HepG2 (cell line): ENCODE measurements around the gene COG8. TPM values are rescaled to one million over a fixed set of nuclear protein-coding genes. Genes with fewer than 3 reads are reported as not detected.

Source experiments
- ATAC-seq: fragments of 200-7000 bp; cut with Tn5 transposase; 3 replicates; pipeline ENCODE4 v1.9.1; 2020; ENCODE audit warnings: mild to moderate bottlenecking, moderate library complexity
- BruUV-seq: library from RNA; stranded (reverse); fragments of 400-500 nt; replicated peaks from 2 replicates; lab custom pipeline; 2021; lab: Mats Ljungman, UMichigan
- CTCF ChIA-PET: fragments of 300-600 bp; formaldehyde crosslinking; extraction: SDS; loops from one replicate; lab custom pipeline; 2021; ENCODE audit warnings: low total read pairs, inconsistent platforms, low intra/inter-chr PET ratio; lab: Yijun Ruan, JAX
- POLR2A ChIA-PET: fragments of 350-600 bp; sonication (Branson Sonifier 250); formaldehyde crosslinking; loops from one replicate; lab custom pipeline; 2020; ENCODE audit warnings: antibody characterized with exemption, inconsistent platforms; lab: Yijun Ruan, JAX
- DNase-seq: peaks from one replicate; pipeline ENCODE4 v3.0.0-alpha.2; 2015; ENCODE audit warnings: low spot score
- FAIRE-seq: peaks from 3 replicates; lab custom pipeline; 2011; peaks lifted over from hg19 to GRCh38; lab: Jason Lieb, UNC
- H2AFZ ChIP-seq: one replicate; pipeline ENCODE4 v1.6.1; 2011; ENCODE audit warnings: low read length, inconsistent platforms
- H3K27ac ChIP-seq: fragments of 300-600 bp; 3 replicates; pipeline ENCODE4 v1.8.0; 2011; ENCODE audit warnings: mixed run types, mild to moderate bottlenecking, mixed read lengths, low read length, inconsistent platforms; ENCODE audit not compliant: insufficient read depth; ENCODE audit errors: extremely low read length
- H3K27me3 ChIP-seq, 2 experiments: fragments of 200-600 bp in 1 of 2; 2 replicates in 1 of 2; 3 replicates in 1 of 2; pipeline versions ENCODE4 v1.6.0 to v1.8.0; 2011; ENCODE audit warnings: low read length in 2 of 2, mild to moderate bottlenecking in 2 of 2, moderate library complexity in 2 of 2, inconsistent platforms in 1 of 2; ENCODE audit not compliant: insufficient read depth in 2 of 2, control insufficient read depth in 1 of 2
- H3K36me3 ChIP-seq, 2 experiments: fragments of 200-600 bp in 1 of 2; replicated peaks in 1 of 2; 2 replicates in 1 of 2; 3 replicates in 1 of 2; pipeline versions ENCODE4 v1.5.1 to v1.8.0; 2011; ENCODE audit warnings: low read length in 2 of 2, inconsistent platforms in 1 of 2; ENCODE audit not compliant: insufficient read depth in 2 of 2, control insufficient read depth in 1 of 2
- H3K4me1 ChIP-seq: 2 replicates; pipeline ENCODE4 v1.5.1; 2012; ENCODE audit warnings: low read length, inconsistent platforms; ENCODE audit not compliant: insufficient read depth
- H3K4me2 ChIP-seq: 2 replicates; pipeline ENCODE4 v1.6.0; 2011; ENCODE audit warnings: low read depth, low read length, inconsistent platforms
- H3K4me3 ChIP-seq, 3 experiments: fragments of 200-600 bp in 1 of 3; sonication (generic), shearing (Covaris generic) in 1 of 3; replicated peaks in 1 of 3; 2 replicates each; pipeline ENCODE4 v1.5.1; 2011 to 2016; ENCODE audit warnings: low read length in 3 of 3, inconsistent platforms in 2 of 3, low read depth in 2 of 3, mild to moderate bottlenecking in 2 of 3, control low read depth in 1 of 3, mixed read lengths in 1 of 3; ENCODE audit not compliant: insufficient read depth in 1 of 3
- H3K79me2 ChIP-seq: one replicate; pipeline ENCODE4 v1.6.1; 2011; ENCODE audit warnings: low read length, inconsistent platforms; ENCODE audit not compliant: insufficient read depth
- H3K9ac ChIP-seq: 2 replicates; pipeline ENCODE4 v1.6.0; 2011; ENCODE audit warnings: mild to moderate bottlenecking, low read depth, low read length, inconsistent platforms; ENCODE audit not compliant: insufficient read depth
- H3K9me3 ChIP-seq: 2 replicates; pipeline ENCODE4 v1.5.1; 2012; ENCODE audit warnings: mild to moderate bottlenecking, low read length
- H4K20me1 ChIP-seq: 2 replicates; pipeline ENCODE4 v1.6.0; 2011; ENCODE audit warnings: inconsistent platforms, mild to moderate bottlenecking, low read length, moderate library complexity; ENCODE audit not compliant: insufficient read depth
- CENPT ChIP-seq: sonication (generic); formaldehyde crosslinking; IDR thresholded peaks from 2 replicates; pipeline ENCODE4 v1.8.0; 2022; ENCODE audit warnings: low read depth, mild to moderate bottlenecking, moderate library complexity, missing genetic modification reagents
- HIC2 ChIP-seq: sonication (generic); formaldehyde crosslinking; IDR thresholded peaks from 2 replicates; pipeline ENCODE4 v1.9.0; 2022; ENCODE audit warnings: low read depth, missing genetic modification reagents
- HMGXB4 ChIP-seq, 2 experiments: sonication (generic) in 1 of 2; formaldehyde crosslinking in 1 of 2; IDR thresholded peaks; 2 replicates each; pipeline versions ENCODE4 v1.4.0 to v1.6.1; 2018 to 2020; ENCODE audit warnings: missing genetic modification reagents in 2 of 2, borderline replicate concordance in 1 of 2, low read depth in 1 of 2, mild to moderate bottlenecking in 1 of 2, missing biosample characterization in 1 of 2
- MTF2 ChIP-seq: sonication (generic); formaldehyde crosslinking; IDR thresholded peaks from 2 replicates; pipeline ENCODE4 v1.5.0; 2020; ENCODE audit warnings: missing genetic modification reagents, borderline replicate concordance
- NFKB2 ChIP-seq: sonication (generic); formaldehyde crosslinking; IDR thresholded peaks from 2 replicates; pipeline ENCODE4 v1.4.0; 2020; ENCODE audit warnings: missing genetic modification reagents, borderline replicate concordance
- POGK ChIP-seq: sonication (generic); formaldehyde crosslinking; conservative IDR thresholded peaks from 2 replicates; pipeline ENCODE4 v1.8.0; 2022; ENCODE audit warnings: mild to moderate bottlenecking, moderate library complexity, missing genetic modification reagents
- SIN3A ChIP-seq: IDR thresholded peaks from 2 replicates; pipeline ENCODE4 v1.6.1; 2011; ENCODE audit warnings: low read depth, mild to moderate bottlenecking, control low read depth, low read length, borderline replicate concordance
- XBP1 ChIP-seq: sonication (generic); formaldehyde crosslinking; IDR thresholded peaks from 2 replicates; pipeline ENCODE4 v1.5.0; 2020; ENCODE audit warnings: missing genetic modification reagents
- ZBTB7A ChIP-seq: sonication (generic); formaldehyde crosslinking; IDR thresholded peaks from 2 replicates; pipeline ENCODE4 v1.8.0; 2022; ENCODE audit warnings: mild to moderate bottlenecking, missing genetic modification reagents
- ZNF773 ChIP-seq: sonication (generic); formaldehyde crosslinking; IDR thresholded peaks from 2 replicates; pipeline ENCODE4 v1.4.0; 2020; ENCODE audit warnings: missing genetic modification reagents, borderline replicate concordance
- ZNF790 ChIP-seq: sonication (generic); formaldehyde crosslinking; IDR thresholded peaks from 2 replicates; pipeline ENCODE4 v1.8.0; 2022; ENCODE audit warnings: missing genetic modification reagents, mild to moderate bottlenecking, borderline replicate concordance
- ZNF800 ChIP-seq: sonication (generic); formaldehyde crosslinking; IDR thresholded peaks from 2 replicates; pipeline ENCODE4 v1.4.0; 2020; ENCODE audit warnings: missing genetic modification reagents
- ZNF878 ChIP-seq: sonication (generic); formaldehyde crosslinking; IDR thresholded peaks from 2 replicates; pipeline ENCODE4 v1.8.1; 2023; ENCODE audit warnings: mild to moderate bottlenecking, missing genetic modification reagents, moderate library complexity
- ZNF879 ChIP-seq: sonication (generic); formaldehyde crosslinking; IDR thresholded peaks from 2 replicates; pipeline ENCODE4 v1.8.1; 2023; ENCODE audit warnings: missing genetic modification reagents
- ZNF891 ChIP-seq: sonication (generic); formaldehyde crosslinking; IDR thresholded peaks from 2 replicates; pipeline ENCODE4 v1.5.0; 2020; ENCODE audit warnings: mild to moderate bottlenecking, missing genetic modification reagents
- WGBS: methylation state at CpG from one replicate; pipeline ENCODE4 v1.1.6; 2017; ENCODE audit warnings: low lambda C conversion rate; 5-methylcytosine and 5-hydroxymethylcytosine counted together
- in situ Hi-C: cut with HindIII; loops from 2 replicates; pipeline ENCODE4 v1.10.0; 2017; ENCODE audit warnings: low pct_unique_long_range_greater_than_20kb; ENCODE audit not compliant: extremely low pct_ligation_motif_present
- intact Hi-C: fragments of 100-400 bp; cut with micrococcal nuclease; formaldehyde crosslinking; loops from one replicate; pipeline ENCODE4 v1.10.0; 2022; ENCODE audit not compliant: unreplicated experiment
- polyA plus RNA-seq, 8 experiments: library from polyadenylated mRNA; depleted of rRNA in 3 of 8; stranded (reverse) in 7 of 8; unstranded in 1 of 8; fragments of >200 nt; fragmentation: Illumina TruSeq in 4 of 8; extraction: Trizol in 4 of 8; gene quantifications; 2 replicates each; pipeline versions ENCODE4 v1.2.1 to v1.2.3, GENCODE V29; 2011 to 2016; ENCODE audit warnings: low read depth in 4 of 8, missing spikeins in 1 of 8, mixed read lengths in 1 of 8; ENCODE audit not compliant: insufficient read depth in 1 of 8
- total RNA-seq, 5 experiments: library from RNA; depleted of rRNA; stranded (reverse); fragments of >200 nt; fragmentation: Illumina TruSeq; extraction: Trizol; gene quantifications; 2 replicates each; pipeline ENCODE4 v1.2.3, GENCODE V29; 2016; ENCODE audit warnings: low read depth in 1 of 5

Gene COG8
- total and polyA plus RNA-seq, 2 of the 13 experiments (the other 11 are each of a cell fraction or from before 2014, with no cell fraction given) = 45.5 to 52.1 TPM

- Histone ChIP-seq H3K9me3 (no peaks in the 10 kb centered on the region), H3K27me3 (no peaks in the 10 kb centered on the region; a peak in 1 of 5 replicates), H4K20me1 (no peaks in the 10 kb centered on the region), H3K4me2 (peak overlapping the region; percentile 98), H3K9ac (peak overlapping the region; percentile 91), H3K4me1 (peaks cover 39% of the 10 kb centered on the region), H3K4me3 (peak overlapping the region; percentile 79 to 94 (median 86)), H3K79me2 (peaks cover 46% of the 10 kb centered on the region), H2AFZ (no peak overlapping the region), H3K27ac (peak overlapping the region; percentile 86), H3K36me3 (peaks cover 12 to 38% of the 10 kb centered on the region in 2 experiments)
- intact Hi-C loops = no loop called here
- WGBS = under 1% methylated on average over 13 of the region's 16 CpGs
- TSS peak; percentile 78 for BruUV-seq
- in situ Hi-C loops = no loop called here
- ChIA-PET POLR2A (interaction anchor here (1.0 to 6.0 kb wide), 6 partner anchors 11 to 414 kb away, joined by 3 to 52 read pairs (median 4); partner anchors contain the start of genes NOB1, PDF, TMED6 and VPS4A), CTCF (interaction anchor here (0.8 to 1.6 kb wide), 3 partner anchors 10 to 28 kb away, joined by 3 to 10 read pairs (median 4); partner anchors contain the start of genes PDF and VPS4A)
- ATAC-seq = peak; percentile 45
- DNase-seq = no peak
- no peak for FAIRE-seq
- TF ChIP-seq SIN3A = 0 out of 2 replicates have a peak, but pooled peaks have one; percentile 15
- 0 out of 2 replicates have a peak, but pooled peaks have one; percentile 38 for TF ChIP-seq ZBTB7A (CRISPR knock-in tag)
- TF ChIP-seq ZNF879 (CRISPR knock-in tag) = 0 out of 2 replicates have a peak, but pooled peaks have one; percentile 51
- TF ChIP-seq ZNF878 = 0 out of 2 replicates have a peak, but pooled peaks have one; percentile 10
- TF ChIP-seq POGK (CRISPR knock-in tag) = 0 out of 2 replicates have a peak, but pooled peaks have one; percentile 19
- no peak for TF ChIP-seq HMGXB4 (CRISPR knock-in tag; IDR thresholded peaks at IDR 0.05; ENCODE audit: borderline replicate concordance in 1 of 2, low read depth in 1 of 2)
- no peak for TF ChIP-seq ZNF800 (CRISPR knock-in tag)
- 0 out of 2 replicates have a peak, but pooled peaks have one; percentile 43 for TF ChIP-seq HIC2 (CRISPR knock-in tag)
- 0 out of 2 replicates have a peak, but pooled peaks have one; percentile 1 for TF ChIP-seq NFKB2
- TF ChIP-seq CENPT (CRISPR knock-in tag) = no peak
- TF ChIP-seq MTF2 (CRISPR knock-in tag) = peak; percentile 51
- no peak for TF ChIP-seq XBP1 (CRISPR knock-in tag)
- 0 out of 2 replicates have a peak, but pooled peaks have one; percentile 4 for TF ChIP-seq ZNF891 (CRISPR knock-in tag)
- no peak for TF ChIP-seq ZNF790 (CRISPR knock-in tag)
- 0 out of 2 replicates have a peak, but pooled peaks have one; percentile 4 for TF ChIP-seq ZNF773 (CRISPR knock-in tag)
These were observed 806 bp upstream of the COG8 start for GRCh38 chr16:69340095-69340644.
